Ramos (cell line): ENCODE results near the gene DTX3.

ENCODE experiments used
- in situ Hi-C: fragments of 300-500 bp; cut with MboI; formaldehyde crosslinking; loops from one replicate; pipeline ENCODE4 v1.14.3; 2022; ENCODE audit warnings: low sequenced_read_pairs; ENCODE audit not compliant: unreplicated experiment

Gene DTX3

GRCh38 chr12:57604992-57605810 is 577 bp downstream of the DTX3 start:
- in situ Hi-C loops, result no loop called here

- in situ Hi-C loops, result no loop called here
These were observed 1.2 kb downstream of the DTX3 start for GRCh38 chr12:57605811-57606311.

GRCh38 chr12:57606399-57606798 is 1.8 kb downstream of the DTX3 start:
- in situ Hi-C loops, result no loop called here

GRCh38 chr12:57606821-57607220 is 2.2 kb downstream of the DTX3 start:
- in situ Hi-C loops, result no loop called here

GRCh38 chr12:57607958-57608663 is 3.5 kb downstream of the DTX3 start:
- in situ Hi-C loops, result no loop called here

GRCh38 chr12:57609101-57609780 is 4.6 kb downstream of the DTX3 start:
- in situ Hi-C loops, result no loop called here

GRCh38 chr12:57609781-57610553 is 5.3 kb downstream of the DTX3 start:
- in situ Hi-C loops, result no loop called here

- in situ Hi-C loops, result no loop called here
These were observed 6.0 kb downstream of the DTX3 start for GRCh38 chr12:57610554-57611107.

GRCh38 chr12:57611108-57611826 is 6.6 kb downstream of the DTX3 start, which contains the start of gene ARHGEF25:
Gene ARHGEF25 (plus strand): TSS chr12:57611435. CDS start chr12:57611895, 460 bp downstream.
- in situ Hi-C loops, result no loop called here

GRCh38 chr12:57611827-57612710 is 7.4 kb downstream of the DTX3 start:
- in situ Hi-C loops, result no loop called here

GRCh38 chr12:57612711-57613426 is 8.2 kb downstream of the DTX3 start:
- in situ Hi-C loops, result no loop called here

GRCh38 chr12:57613427-57614109 is 8.9 kb downstream of the DTX3 start:
- in situ Hi-C loops, result no loop called here

GRCh38 chr12:57614178-57614947 is 9.7 kb downstream of the DTX3 start:
- in situ Hi-C loops, result no loop called here

GRCh38 chr12:57614948-57615500 is 10.4 kb downstream of the DTX3 start:
- in situ Hi-C loops, result no loop called here

GRCh38 chr12:57615637-57616036 is 11.0 kb downstream of the DTX3 start:
- in situ Hi-C loops, result no loop called here
